NCI-H1417 (cell line): ENCODE measurements around the gene CMKLR1.

Source experiments
- DNase-seq, 3 experiments: peaks; one replicate each; lab custom pipeline; 2025; lab: John Stamatoyannopoulos, UW

CMKLR1 gene

GRCh38 chr12:108317308-108318234, 21.5 kb downstream of the CMKLR1 start:
- no peak for DNase-seq

- no peak for DNase-seq
Measured at GRCh38 chr12:108316176-108317086, 22.7 kb downstream of the CMKLR1 start.

- DNase-seq: no peak
Measured at GRCh38 chr12:108315486-108316105, 23.5 kb downstream of the CMKLR1 start.

- no peak for DNase-seq
Measured at GRCh38 chr12:108313606-108314351, 25.3 kb downstream of the CMKLR1 start.

- no peak for DNase-seq
Measured at GRCh38 chr12:108313241-108313605, 25.9 kb downstream of the CMKLR1 start.

GRCh38 chr12:108312693-108313189, 26.4 kb downstream of the CMKLR1 start:
- no peak for DNase-seq

- no peak for DNase-seq
Measured at GRCh38 chr12:108312073-108312659, 26.9 kb downstream of the CMKLR1 start.

- DNase-seq: no peak
Measured at GRCh38 chr12:108311605-108312004, 27.5 kb downstream of the CMKLR1 start.

- DNase-seq: peak in 1 of 3 experiments; percentile 21
Measured at GRCh38 chr12:108310489-108310888, 28.6 kb downstream of the CMKLR1 start.

- no peak for DNase-seq
Measured at GRCh38 chr12:108309674-108310312, 29.3 kb downstream of the CMKLR1 start.

- DNase-seq: no peak
Measured at GRCh38 chr12:108308395-108309085, 30.6 kb downstream of the CMKLR1 start.

- DNase-seq: no peak
Measured at GRCh38 chr12:108307006-108307405, 32.1 kb downstream of the CMKLR1 start.

- no peak for DNase-seq
Measured at GRCh38 chr12:108306506-108306905, 32.6 kb downstream of the CMKLR1 start.

- no peak for DNase-seq
Measured at GRCh38 chr12:108305991-108306501, 33.1 kb downstream of the CMKLR1 start.

- no peak for DNase-seq
Measured at GRCh38 chr12:108305520-108305919, 33.6 kb downstream of the CMKLR1 start.

GRCh38 chr12:108304633-108305032, 34.5 kb downstream of the CMKLR1 start:
- DNase-seq: no peak

- no peak for DNase-seq
Measured at GRCh38 chr12:108303703-108304102, 35.4 kb downstream of the CMKLR1 start.

GRCh38 chr12:108302403-108303311, 36.5 kb downstream of the CMKLR1 start:
- DNase-seq: no peak

- no peak for DNase-seq
Measured at GRCh38 chr12:108302016-108302402, 37.1 kb downstream of the CMKLR1 start.
